Measurements from ENCODE around the gene MINDY2. TPM values are rescaled to one million over a fixed set of nuclear protein-coding genes. Genes with fewer than 3 reads are reported as not detected.

The MINDY2 gene
- total RNA-seq, 1 experiment from 2014 or later, result 17.6 TPM

DNA sequence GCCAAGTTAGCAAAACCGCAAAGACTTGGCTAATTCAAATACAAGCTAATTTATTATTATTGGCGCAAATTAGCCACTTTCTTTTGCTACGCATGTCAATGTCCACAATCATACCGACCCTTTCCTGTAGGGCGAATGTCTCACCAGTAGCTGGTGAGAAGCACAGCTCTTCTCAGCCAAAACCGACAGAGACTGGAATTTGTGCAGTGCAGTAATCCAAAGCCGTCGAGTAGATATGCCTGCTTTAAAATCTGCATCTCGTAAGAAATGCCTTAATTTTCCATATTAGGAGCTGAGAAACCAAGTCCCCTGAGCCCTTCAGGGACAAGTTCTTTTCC, 614 bp upstream of the MINDY2 start:
- Histone ChIP-seq H3K9me3 (ENCODE audit: control insufficient read depth in 1 of 2, insufficient read depth in 1 of 2, low read depth in 1 of 2, low read length in 2 of 2) (no peaks in the 10 kb centered on the region; a peak in 1 of 4 replicates), H4K20me1 (ENCODE audit: insufficient read depth) (no peaks in the 10 kb centered on the region), H3K4me2 (ENCODE audit: low read length) (peak overlapping the region; percentile 96), H3K9me2 (ENCODE audit: insufficient read depth) (no peaks in the 10 kb centered on the region), H3K27ac (ENCODE audit: low read depth, low read length) (peak overlapping the region; percentile 92), H3K27me3 (ENCODE audit: insufficient read depth, low read length) (no peaks in the 10 kb centered on the region), H3K9ac (ENCODE audit: low read length) (peak overlapping the region; percentile 86), H3K4me3 (replicated peaks in 1 of 2; ENCODE audit: low read depth in 1 of 2, low read length in 2 of 2) (peak overlapping the region; percentile 42 to 94), H2AFZ (ENCODE audit: low read depth, low read length, poor library complexity, severe bottlenecking) (peak overlapping the region; percentile 49), H3K36me3 (ENCODE audit: control insufficient read depth in 1 of 2, insufficient read depth in 2 of 2, low read length in 2 of 2) (no peaks in the 10 kb centered on the region), H3K4me1 (ENCODE audit: control insufficient read depth in 1 of 2, insufficient read depth in 2 of 2, low read length in 2 of 2) (peaks cover 14 to 18% of the 10 kb centered on the region in 2 experiments), H3K79me2 (ENCODE audit: insufficient read depth, low read length) (peaks cover 38% of the 10 kb centered on the region)
- intact Hi-C loops (cut with micrococcal nuclease), result loop anchor here (2.0 to 5.0 kb wide), 3 partner anchors 96 to 333 kb away; partner anchors contain the start of gene SLTM
- ATAC-seq, result peak; percentile 17
- ChIA-PET CTCF (interaction anchor here (0.7 to 1.7 kb wide), 9 partner anchors 9 to 542 kb away, joined by 3 to 10 read pairs (median 4); partner anchors contain the start of gene ADAM10), RAD21 (ENCODE audit: low non-redundant PET in 1 of 2, low total read pairs in 2 of 2, uncharacterized antibody in 2 of 2, unreplicated experiment in 2 of 2) (interaction anchor here in 1 of 2 experiments (0.7 kb wide), 1 partner anchor 301 kb away, joined by 3 read pairs; no protein-coding TSS in a partner anchor), POLR2A (interaction anchor here (0.6 to 2.1 kb wide), 10 partner anchors 11 to 330 kb away, joined by 3 to 16 read pairs (median 4); partner anchors contain the start of gene ADAM10)
- DNase-seq (ENCODE audit: low read depth, low spot score), result no peak
- TF ChIP-seq, protein P1, sequence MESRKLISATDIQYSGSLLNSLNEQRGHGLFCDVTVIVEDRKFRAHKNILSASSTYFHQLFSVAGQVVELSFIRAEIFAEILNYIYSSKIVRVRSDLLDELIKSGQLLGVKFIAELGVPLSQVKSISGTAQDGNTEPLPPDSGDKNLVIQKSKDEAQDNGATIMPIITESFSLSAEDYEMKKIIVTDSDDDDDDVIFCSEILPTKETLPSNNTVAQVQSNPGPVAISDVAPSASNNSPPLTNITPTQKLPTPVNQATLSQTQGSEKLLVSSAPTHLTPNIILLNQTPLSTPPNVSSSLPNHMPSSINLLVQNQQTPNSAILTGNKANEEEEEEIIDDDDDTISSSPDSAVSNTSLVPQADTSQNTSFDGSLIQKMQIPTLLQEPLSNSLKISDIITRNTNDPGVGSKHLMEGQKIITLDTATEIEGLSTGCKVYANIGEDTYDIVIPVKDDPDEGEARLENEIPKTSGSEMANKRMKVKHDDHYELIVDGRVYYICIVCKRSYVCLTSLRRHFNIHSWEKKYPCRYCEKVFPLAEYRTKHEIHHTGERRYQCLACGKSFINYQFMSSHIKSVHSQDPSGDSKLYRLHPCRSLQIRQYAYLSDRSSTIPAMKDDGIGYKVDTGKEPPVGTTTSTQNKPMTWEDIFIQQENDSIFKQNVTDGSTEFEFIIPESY (IDR thresholded peaks at IDR 0.05; ENCODE audit: extremely low read depth, insufficient replicate concordance, low read length), result no peak
- TF ChIP-seq SRF (IDR thresholded peaks at IDR 0.05; ENCODE audit: low read depth) (0 out of 2 replicates have a peak, but pooled peaks have one; percentile 55), RAD21 (IDR thresholded peaks at IDR 0.05; ENCODE audit: low read depth) (no peak)
- TSS peak; percentile 89 for BruUV-seq (replicated peaks)

DNA sequence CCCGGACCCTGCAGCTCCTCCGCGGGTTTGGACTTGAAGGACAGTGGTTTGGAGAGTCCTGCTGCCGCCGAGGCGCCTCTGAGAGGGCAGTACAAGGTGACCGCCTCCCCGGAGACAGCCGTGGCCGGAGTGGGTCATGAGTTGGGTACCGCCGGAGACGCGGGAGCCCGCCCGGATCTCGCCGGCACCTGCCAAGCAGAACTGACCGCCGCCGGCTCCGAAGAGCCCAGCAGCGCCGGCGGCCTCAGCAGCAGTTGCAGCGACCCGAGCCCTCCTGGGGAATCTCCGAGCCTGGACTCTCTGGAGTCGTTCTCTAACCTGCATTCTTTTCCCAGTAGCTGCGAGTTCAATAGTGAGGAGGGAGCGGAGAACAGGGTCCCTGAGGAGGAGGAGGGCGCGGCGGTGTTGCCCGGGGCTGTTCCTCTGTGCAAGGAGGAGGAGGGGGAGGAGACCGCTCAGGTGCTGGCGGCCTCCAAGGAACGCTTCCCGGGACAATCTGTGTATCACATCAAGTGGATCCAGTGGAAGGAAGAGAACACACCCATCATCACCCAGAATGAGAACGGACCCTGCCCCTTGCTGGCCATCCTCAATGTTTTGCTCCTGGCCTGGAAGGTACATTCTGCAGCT, 634 bp downstream of the MINDY2 start:
- Histone ChIP-seq H3K36me3 (ENCODE audit: control insufficient read depth in 1 of 2, insufficient read depth in 2 of 2, low read length in 2 of 2) (no peaks in the 10 kb centered on the region), H3K27ac (ENCODE audit: low read depth, low read length) (peak overlapping the region; percentile 92), H3K9me3 (ENCODE audit: control insufficient read depth in 1 of 2, insufficient read depth in 1 of 2, low read depth in 1 of 2, low read length in 2 of 2) (no peaks in the 10 kb centered on the region), H3K9me2 (ENCODE audit: insufficient read depth) (no peaks in the 10 kb centered on the region), H3K4me1 (ENCODE audit: control insufficient read depth in 1 of 2, insufficient read depth in 2 of 2, low read length in 2 of 2) (peaks cover 14 to 18% of the 10 kb centered on the region in 2 experiments), H3K79me2 (ENCODE audit: insufficient read depth, low read length) (peaks cover 48% of the 10 kb centered on the region), H3K4me2 (ENCODE audit: low read length) (peak overlapping the region; percentile 96), H3K27me3 (ENCODE audit: insufficient read depth, low read length) (no peaks in the 10 kb centered on the region), H2AFZ (ENCODE audit: low read depth, low read length, poor library complexity, severe bottlenecking) (no peak overlapping the region), H3K9ac (ENCODE audit: low read length) (peak overlapping the region; percentile 86), H4K20me1 (ENCODE audit: insufficient read depth) (no peaks in the 10 kb centered on the region), H3K4me3 (replicated peaks in 1 of 2; ENCODE audit: low read depth in 1 of 2, low read length in 2 of 2) (peak overlapping the region; percentile 84 to 94)
- RAD21 ChIA-PET (ENCODE audit: low non-redundant PET in 1 of 2, low total read pairs in 2 of 2, uncharacterized antibody in 2 of 2, unreplicated experiment in 2 of 2), result no interaction called here
- intact Hi-C loops (cut with micrococcal nuclease), result loop anchor here (2.0 to 5.0 kb wide), 3 partner anchors 95 to 334 kb away; partner anchors contain the start of gene SLTM
- ATAC-seq, result peak; percentile 23
- POLR2A ChIA-PET, result interaction anchor here (0.7 to 2.1 kb wide), 4 partner anchors 9 to 502 kb away, joined by 3 to 16 read pairs (median 4); partner anchors contain the start of gene ADAM10
- no TSS peak for BruUV-seq (replicated peaks)
- CTCF ChIA-PET, result interaction anchor here (0.6 to 1.7 kb wide), 3 partner anchors 16 to 544 kb away, joined by 3 to 10 read pairs (median 4); no protein-coding TSS in a partner anchor
- no peak for DNase-seq (ENCODE audit: low read depth, low spot score)
- TF ChIP-seq SRF (IDR thresholded peaks at IDR 0.05; ENCODE audit: low read depth), result no peak
- TF ChIP-seq TCF7L2 (IDR thresholded peaks at IDR 0.05; ENCODE audit: borderline replicate concordance, extremely low read depth, insufficient read depth, insufficient read length), result no peak
- TF ChIP-seq ZNF274 (IDR thresholded peaks at IDR 0.05; ENCODE audit: low read depth, low read length), result no peak
- TF ChIP-seq, protein P2, sequence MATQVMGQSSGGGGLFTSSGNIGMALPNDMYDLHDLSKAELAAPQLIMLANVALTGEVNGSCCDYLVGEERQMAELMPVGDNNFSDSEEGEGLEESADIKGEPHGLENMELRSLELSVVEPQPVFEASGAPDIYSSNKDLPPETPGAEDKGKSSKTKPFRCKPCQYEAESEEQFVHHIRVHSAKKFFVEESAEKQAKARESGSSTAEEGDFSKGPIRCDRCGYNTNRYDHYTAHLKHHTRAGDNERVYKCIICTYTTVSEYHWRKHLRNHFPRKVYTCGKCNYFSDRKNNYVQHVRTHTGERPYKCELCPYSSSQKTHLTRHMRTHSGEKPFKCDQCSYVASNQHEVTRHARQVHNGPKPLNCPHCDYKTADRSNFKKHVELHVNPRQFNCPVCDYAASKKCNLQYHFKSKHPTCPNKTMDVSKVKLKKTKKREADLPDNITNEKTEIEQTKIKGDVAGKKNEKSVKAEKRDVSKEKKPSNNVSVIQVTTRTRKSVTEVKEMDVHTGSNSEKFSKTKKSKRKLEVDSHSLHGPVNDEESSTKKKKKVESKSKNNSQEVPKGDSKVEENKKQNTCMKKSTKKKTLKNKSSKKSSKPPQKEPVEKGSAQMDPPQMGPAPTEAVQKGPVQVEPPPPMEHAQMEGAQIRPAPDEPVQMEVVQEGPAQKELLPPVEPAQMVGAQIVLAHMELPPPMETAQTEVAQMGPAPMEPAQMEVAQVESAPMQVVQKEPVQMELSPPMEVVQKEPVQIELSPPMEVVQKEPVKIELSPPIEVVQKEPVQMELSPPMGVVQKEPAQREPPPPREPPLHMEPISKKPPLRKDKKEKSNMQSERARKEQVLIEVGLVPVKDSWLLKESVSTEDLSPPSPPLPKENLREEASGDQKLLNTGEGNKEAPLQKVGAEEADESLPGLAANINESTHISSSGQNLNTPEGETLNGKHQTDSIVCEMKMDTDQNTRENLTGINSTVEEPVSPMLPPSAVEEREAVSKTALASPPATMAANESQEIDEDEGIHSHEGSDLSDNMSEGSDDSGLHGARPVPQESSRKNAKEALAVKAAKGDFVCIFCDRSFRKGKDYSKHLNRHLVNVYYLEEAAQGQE (IDR thresholded peaks at IDR 0.05; ENCODE audit: low read depth), result no peak
- TF ChIP-seq, protein P1 (IDR thresholded peaks at IDR 0.05; ENCODE audit: extremely low read depth, insufficient replicate concordance, low read length), result no peak
- no peak for TF ChIP-seq EZH2 (IDR thresholded peaks at IDR 0.05)
- TF ChIP-seq POLR2A (IDR thresholded peaks at IDR 0.05; ENCODE audit: borderline replicate concordance, extremely low read depth, insufficient read depth, insufficient read length), result no peak
